HCT116 (cell line): ENCODE results near the gene DHCR24. TPM values are rescaled to one million over a fixed set of nuclear protein-coding genes. Genes with fewer than 3 reads are reported as not detected.

Experiments used
- ATAC-seq: fragments of 200-7000 bp; cut with Tn5 transposase; 2 replicates; pipeline ENCODE4 v1.9.1; 2020; ENCODE audit warnings: mild to moderate bottlenecking, moderate library complexity
- BruUV-seq: library from RNA; stranded (reverse); fragments of 400-500 nt; replicated peaks from 2 replicates; lab custom pipeline; 2021; lab: Mats Ljungman, UMichigan
- CTCF ChIA-PET: fragments of 300-600 bp; sonication (Branson Sonifier 250); formaldehyde crosslinking; loops from one replicate; lab custom pipeline; 2021; ENCODE audit warnings: antibody characterized with exemption; lab: Charles Lee
- POLR2A ChIA-PET: fragments of 300-600, 350-600 bp; sonication (Branson Sonifier 250); formaldehyde crosslinking; loops from one replicate; lab custom pipeline; 2021; ENCODE audit warnings: antibody characterized with exemption; lab: Charles Lee
- RAD21 ChIA-PET, 2 experiments: fragments of 300-600 bp; sonication (Branson Sonifier 250); formaldehyde crosslinking; loops; one replicate each; lab custom pipeline; 2023; ENCODE audit warnings: low total read pairs in 2 of 2; ENCODE audit not compliant: uncharacterized antibody in 2 of 2, unreplicated experiment in 2 of 2, low non-redundant PET in 1 of 2; lab: Charles Lee
- DNase-seq: peaks from one replicate; pipeline ENCODE4 v3.0.0-alpha.2; 2010; ENCODE audit warnings: low read depth, low spot score
- H2AFZ ChIP-seq: fragments of 200-600 bp; shearing (Covaris generic), sonication (generic); 2 replicates; pipeline ENCODE4 v1.6.1; 2017; ENCODE audit warnings: low read depth, mixed run types, mixed read lengths, antibody characterized with exemption, low read length; ENCODE audit not compliant: poor library complexity, severe bottlenecking
- H3K27ac ChIP-seq: 2 replicates; pipeline ENCODE4 v1.5.1; 2012; ENCODE audit warnings: low read depth, low read length
- H3K27me3 ChIP-seq: fragments of 200-600 bp; sonication (generic); 2 replicates; pipeline ENCODE4 v1.6.1; 2016; ENCODE audit warnings: mixed run types, low read length, mixed read lengths; ENCODE audit not compliant: insufficient read depth
- H3K36me3 ChIP-seq, 2 experiments: fragments of 200-500 bp in 1 of 2; fragments of 200-600 bp in 1 of 2; sonication (Bioruptor generic) in 1 of 2; sonication (generic) in 1 of 2; 2 replicates each; pipeline versions ENCODE4 v1.5.1 to v1.6.1; 2014 to 2016; ENCODE audit warnings: low read length in 2 of 2, inconsistent platforms in 1 of 2, mixed read lengths in 1 of 2, mixed run types in 1 of 2; ENCODE audit not compliant: insufficient read depth in 2 of 2, control insufficient read depth in 1 of 2
- H3K4me1 ChIP-seq, 2 experiments: fragments of 200-600 bp in 1 of 2; sonication (generic) in 1 of 2; 2 replicates each; pipeline versions ENCODE4 v1.5.1 to v1.6.1; 2012 to 2017; ENCODE audit warnings: low read length in 2 of 2, inconsistent platforms in 1 of 2, mild to moderate bottlenecking in 1 of 2, mixed read lengths in 1 of 2, mixed run types in 1 of 2, moderate library complexity in 1 of 2; ENCODE audit not compliant: insufficient read depth in 2 of 2, control insufficient read depth in 1 of 2
- H3K4me2 ChIP-seq: fragments of 200-600 bp; sonication (generic); 2 replicates; pipeline ENCODE4 v1.6.1; 2017; ENCODE audit warnings: mixed run types, low read length, mixed read lengths
- H3K4me3 ChIP-seq, 2 experiments: fragments of 200-600 bp in 1 of 2; sonication (generic) in 1 of 2; replicated peaks in 1 of 2; 2 replicates each; pipeline ENCODE4 v1.5.1; 2011 to 2016; ENCODE audit warnings: low read length in 2 of 2, control low read depth in 1 of 2, low read depth in 1 of 2, mild to moderate bottlenecking in 1 of 2, mixed read lengths in 1 of 2, mixed run types in 1 of 2
- H3K79me2 ChIP-seq: fragments of 200-600 bp; sonication (generic); 2 replicates; pipeline ENCODE4 v1.6.1; 2017; ENCODE audit warnings: mild to moderate bottlenecking, mixed run types, low read length, moderate library complexity, mixed read lengths; ENCODE audit not compliant: insufficient read depth
- H3K9ac ChIP-seq: fragments of 200-600 bp; sonication (generic); 2 replicates; pipeline ENCODE4 v1.6.1; 2016; ENCODE audit warnings: low read length, mixed read lengths
- H3K9me2 ChIP-seq: fragments of 200-600 bp; sonication (generic), shearing (Covaris generic); 2 replicates; pipeline ENCODE4 v1.6.1; 2017; ENCODE audit warnings: mixed run types, mild to moderate bottlenecking, moderate library complexity; ENCODE audit not compliant: insufficient read depth
- H3K9me3 ChIP-seq, 2 experiments: fragments of 200-500 bp in 1 of 2; fragments of 200-600 bp in 1 of 2; sonication (Bioruptor generic) in 1 of 2; sonication (generic) in 1 of 2; 2 replicates each; pipeline ENCODE4 v1.6.1; 2014 to 2017; ENCODE audit warnings: low read length in 2 of 2, mixed read lengths in 2 of 2, inconsistent platforms in 1 of 2, low read depth in 1 of 2, mild to moderate bottlenecking in 1 of 2, mixed run types in 1 of 2, moderate library complexity in 1 of 2; ENCODE audit not compliant: control insufficient read depth in 1 of 2, insufficient read depth in 1 of 2
- H4K20me1 ChIP-seq: fragments of 200-600 bp; sonication (generic), shearing (Covaris generic); 2 replicates; pipeline ENCODE4 v1.6.1; 2017; ENCODE audit warnings: mixed run types, mild to moderate bottlenecking, moderate library complexity; ENCODE audit not compliant: insufficient read depth
- EZH2phosphoT487 ChIP-seq: fragments of 200-600 bp; IDR thresholded peaks from 2 replicates; pipeline ENCODE4 v1.6.1; 2018; ENCODE audit warnings: antibody characterized with exemption, borderline replicate concordance
- FOSL1 ChIP-seq: IDR thresholded peaks from 2 replicates; pipeline ENCODE4 v1.6.1; 2012; ENCODE audit warnings: low read depth
- SP1 ChIP-seq: IDR thresholded peaks from 2 replicates; pipeline ENCODE4 v1.6.1; 2012; ENCODE audit warnings: low read depth
- YY1 ChIP-seq: IDR thresholded peaks from 2 replicates; pipeline ENCODE4 v1.6.1; 2011; ENCODE audit warnings: low read length, low read depth, moderate library complexity, mild to moderate bottlenecking; ENCODE audit not compliant: insufficient replicate concordance; ENCODE audit errors: extremely low read depth
- ZBTB33 ChIP-seq: IDR thresholded peaks from 2 replicates; pipeline ENCODE4 v1.6.1; 2011; ENCODE audit warnings: mild to moderate bottlenecking, low read length, moderate library complexity; ENCODE audit not compliant: insufficient replicate concordance; ENCODE audit errors: extremely low read depth
- ZFX ChIP-seq: fragments of 450-650 bp; IDR thresholded peaks from 2 replicates; pipeline ENCODE4 v1.6.1; 2017
- intact Hi-C: fragments of 100-400 bp; cut with micrococcal nuclease; formaldehyde crosslinking; loops from 2 replicates; pipeline ENCODE4 v1.10.0; 2022
- total RNA-seq: library from RNA; stranded (reverse); gene quantifications from one replicate; pipeline ENCODE4 v1.2.1, GENCODE V29; 2021; ENCODE audit not compliant: unreplicated experiment

Gene DHCR24
- total RNA-seq, 1 experiment from 2014 or later = 132 TPM

- DNase-seq (no peak), ATAC-seq (no peak)
- peak overlapping the region; percentile 22; the same call in 1 of the 2 replicates for H3K4me2 ChIP-seq
- intact Hi-C loops = no loop called here
- no peak overlapping the region for H3K27ac ChIP-seq
- no peaks in the 10 kb centered on the region for H3K9me2 ChIP-seq
- H3K4me1 ChIP-seq = peaks cover 28 to 63% of the 10 kb centered on the region in 2 experiments
- ChIA-PET CTCF (no interaction called here), RAD21 (no interaction called here), POLR2A (no interaction called here)
- H3K4me3 ChIP-seq = no peak overlapping the region
- TF ChIP-seq SP1 (no peak), FOSL1 (no peak), ZBTB33 (no peak), ZFX (no peak), EZH2phosphoT487 (no peak), YY1 (no peak)
- no peaks in the 10 kb centered on the region for H3K9me3 ChIP-seq
- H3K36me3 ChIP-seq = peaks cover 14 to 26% of the 10 kb centered on the region in 2 experiments
- no peaks in the 10 kb centered on the region for H3K79me2 ChIP-seq
- H4K20me1 ChIP-seq = peaks cover 5% of the 10 kb centered on the region; the same call in 1 of the 2 replicates
- H3K27me3 ChIP-seq = no peaks in the 10 kb centered on the region
- BruUV-seq = no TSS peak
- no peak overlapping the region for H2AFZ ChIP-seq
- H3K9ac ChIP-seq = no peak overlapping the region
Observed at GRCh38 chr1:54859700-54860391, 27.1 kb downstream of the DHCR24 start.
